HUES64 (cell line): ENCODE measurements around the gene INHBA.

ENCODE experiments used
- H3K27ac ChIP-seq: 2 replicates; pipeline ENCODE4 v1.7.0; 2013; ENCODE audit warnings: low read depth, low read length, inconsistent platforms
- H3K27me3 ChIP-seq: 2 replicates; pipeline ENCODE4 v1.6.1; 2013; ENCODE audit warnings: mild to moderate bottlenecking, low read length; ENCODE audit not compliant: insufficient read depth
- H3K36me3 ChIP-seq: 2 replicates; pipeline ENCODE4 v1.6.1; 2013; ENCODE audit warnings: mild to moderate bottlenecking, low read length; ENCODE audit not compliant: insufficient read depth
- H3K4me1 ChIP-seq: 2 replicates; pipeline ENCODE4 v1.6.1; 2013; ENCODE audit warnings: mild to moderate bottlenecking, low read length, moderate library complexity; ENCODE audit not compliant: insufficient read depth
- H3K4me3 ChIP-seq: 2 replicates; pipeline ENCODE4 v1.5.1; 2013; ENCODE audit warnings: mild to moderate bottlenecking, low read length, moderate library complexity
- H3K9ac ChIP-seq: 2 replicates; pipeline ENCODE4 v1.6.1; 2013; ENCODE audit warnings: mild to moderate bottlenecking, low read depth, low read length
- H3K9me3 ChIP-seq: 2 replicates; pipeline ENCODE4 v1.6.1; 2013; ENCODE audit warnings: low read depth, low read length; ENCODE audit not compliant: insufficient read depth
- WGBS: fragments of 150-250, 120-280 bp; methylation state at CpG from one replicate; pipeline ENCODE4 v1.1.7; 2013; ENCODE audit warnings: missing lambda C conversion rate; 5-methylcytosine and 5-hydroxymethylcytosine counted together

INHBA gene

DNA sequence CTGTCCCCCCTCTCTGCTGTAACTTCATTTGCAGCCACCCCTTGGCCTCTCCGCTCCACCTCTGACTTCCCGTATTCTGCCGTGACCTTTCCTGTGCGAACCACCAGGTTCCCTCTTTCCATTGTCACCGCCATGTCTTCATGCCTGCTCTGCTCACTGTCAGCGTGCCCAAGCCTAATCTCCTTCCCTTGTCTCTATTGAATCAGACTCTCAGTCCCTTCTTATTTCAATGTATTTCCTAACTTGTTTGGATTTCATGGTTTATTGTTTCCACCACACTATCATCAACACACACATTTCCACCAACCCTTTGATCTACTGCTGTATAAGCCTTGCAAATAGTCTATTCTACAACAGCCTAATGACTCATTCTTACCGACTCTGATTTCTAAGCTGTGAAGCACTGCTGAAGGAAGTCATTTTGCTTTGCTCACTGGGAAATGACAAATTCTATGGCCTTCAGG is 30.0 kb upstream of the INHBA start:
- WGBS: 82% methylated on average over 7 of the region's 7 CpGs
- H3K27me3 ChIP-seq: no peaks in the 10 kb centered on the region

DNA sequence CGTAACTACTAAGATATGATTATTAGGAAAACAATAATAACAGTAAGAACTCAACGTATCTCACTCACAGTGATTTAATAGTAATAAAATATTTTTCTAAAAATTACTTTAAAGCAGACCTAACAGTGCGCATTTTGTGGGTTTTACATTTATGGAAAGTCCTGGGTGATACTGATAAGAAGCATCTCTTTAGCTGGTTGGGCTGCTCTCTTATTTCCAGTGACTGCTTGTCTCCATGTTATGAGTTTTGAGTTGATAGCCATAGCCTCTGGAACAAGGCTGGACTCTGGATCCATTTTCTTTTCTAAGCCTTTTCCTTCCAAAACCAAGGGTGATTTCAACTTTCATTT is 29.5 kb upstream of the INHBA start:
- Histone ChIP-seq H3K9ac (no peak overlapping the region), H3K4me1 (peaks cover 9% of the 10 kb centered on the region; the same call in 1 of the 2 replicates), H3K9me3 (no peaks in the 10 kb centered on the region), H3K4me3 (no peak overlapping the region), H3K27me3 (no peaks in the 10 kb centered on the region), H3K36me3 (no peaks in the 10 kb centered on the region), H3K27ac (no peak overlapping the region)
- 100% methylated on average over 1 of the region's 3 CpGs for whole genome bisulfite sequencing

More for the DNA sequence above, 30.0 kb upstream of the INHBA start:
- no peak overlapping the region for H3K4me3 ChIP-seq
- H3K4me1 ChIP-seq: peaks cover 9% of the 10 kb centered on the region; the same call in 1 of the 2 replicates
- no peaks in the 10 kb centered on the region for H3K36me3 ChIP-seq
- no peaks in the 10 kb centered on the region for H3K9me3 ChIP-seq
- H3K9ac ChIP-seq: no peak overlapping the region
- no peak overlapping the region for H3K27ac ChIP-seq

GRCh38 chr7:41731493-41732435 is 28.9 kb upstream of the INHBA start:
- 90% methylated on average over 6 of the region's 7 CpGs for WGBS
- H3K9me3 ChIP-seq: no peaks in the 10 kb centered on the region
- no peak overlapping the region for H3K4me3 ChIP-seq
- no peaks in the 10 kb centered on the region for H3K36me3 ChIP-seq
- H3K9ac ChIP-seq: no peak overlapping the region
- peaks cover 9% of the 10 kb centered on the region; the same call in 1 of the 2 replicates for H3K4me1 ChIP-seq
- no peak overlapping the region for H3K27ac ChIP-seq
- no peaks in the 10 kb centered on the region for H3K27me3 ChIP-seq

DNA sequence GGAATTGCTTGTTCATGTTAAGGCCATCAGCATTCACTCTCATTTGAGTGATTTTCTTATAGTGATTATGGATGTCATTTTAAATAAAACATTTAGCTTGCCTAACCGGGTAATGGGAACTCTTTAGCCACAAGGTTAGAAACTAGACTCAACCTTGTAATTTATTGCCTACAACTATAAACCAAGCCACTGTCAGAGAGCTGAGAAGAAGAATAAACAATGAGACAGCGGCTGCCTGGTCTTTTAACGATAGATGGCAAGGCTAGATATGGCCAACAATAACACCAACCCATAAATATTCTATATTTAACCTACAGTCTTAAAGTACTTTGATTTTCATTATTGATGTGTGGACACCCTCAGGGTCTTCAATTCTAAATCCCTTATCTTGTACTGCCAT is 27.8 kb upstream of the INHBA start:
- no peak overlapping the region for H3K9ac ChIP-seq
- H3K27me3 ChIP-seq: no peaks in the 10 kb centered on the region
- WGBS: 93% methylated on average over 3 of the region's 3 CpGs
- no peak overlapping the region for H3K27ac ChIP-seq
- H3K4me3 ChIP-seq: no peak overlapping the region
- H3K4me1 ChIP-seq: peaks cover 9% of the 10 kb centered on the region; the same call in 1 of the 2 replicates
- no peaks in the 10 kb centered on the region for H3K9me3 ChIP-seq
- no peaks in the 10 kb centered on the region for H3K36me3 ChIP-seq

DNA sequence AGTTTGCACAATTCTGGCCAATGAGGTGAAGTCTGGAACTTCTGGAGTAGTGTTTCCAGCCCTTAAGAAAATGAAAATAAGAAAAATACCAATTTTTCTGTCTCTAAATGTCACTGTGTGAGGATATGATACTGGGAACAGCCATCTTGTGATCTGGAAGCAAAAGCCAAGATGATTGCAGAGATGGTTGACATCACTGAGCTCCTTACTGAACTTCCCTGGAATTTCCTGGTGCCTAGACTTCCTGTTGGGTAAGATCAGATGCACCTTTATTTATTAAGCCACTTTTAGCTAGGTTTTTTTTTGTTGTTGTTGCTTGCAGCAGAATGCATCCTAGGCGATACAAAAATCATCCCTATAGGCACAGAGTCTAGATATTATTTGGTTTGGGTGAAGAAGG is 27.3 kb upstream of the INHBA start:
- Histone ChIP-seq H3K27me3 (no peaks in the 10 kb centered on the region), H3K4me1 (peaks cover 9% of the 10 kb centered on the region; the same call in 1 of the 2 replicates), H3K9me3 (no peaks in the 10 kb centered on the region), H3K9ac (no peak overlapping the region), H3K27ac (no peak overlapping the region), H3K4me3 (no peak overlapping the region), H3K36me3 (no peaks in the 10 kb centered on the region)
- WGBS: 100% methylated on average over 1 of the region's 1 CpG

DNA sequence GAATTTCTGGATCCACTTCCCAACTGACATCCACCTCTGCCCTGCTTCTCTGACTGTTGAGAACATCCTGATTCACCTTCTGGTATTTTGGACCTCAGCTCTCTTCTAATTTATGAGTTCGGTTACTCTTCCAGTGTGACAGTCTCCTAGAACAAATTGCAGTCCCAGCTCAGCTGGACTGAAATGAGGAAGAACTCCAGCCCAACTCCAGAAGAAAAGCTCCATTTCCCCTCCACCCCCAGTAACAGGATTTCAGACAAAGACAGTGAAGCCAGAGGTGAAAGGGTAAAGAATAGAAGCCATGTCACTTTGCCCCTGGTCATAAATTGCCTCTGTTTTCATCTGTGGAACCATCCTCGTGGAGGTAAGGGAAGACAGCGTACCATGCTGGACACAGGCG is 26.2 kb upstream of the INHBA start:
- Histone ChIP-seq H3K9me3 (no peaks in the 10 kb centered on the region), H3K4me3 (no peak overlapping the region), H3K9ac (no peak overlapping the region), H3K4me1 (peaks cover 9% of the 10 kb centered on the region; the same call in 1 of the 2 replicates), H3K27me3 (no peaks in the 10 kb centered on the region), H3K36me3 (no peaks in the 10 kb centered on the region), H3K27ac (no peak overlapping the region)
- WGBS: 98% methylated on average over 4 of the region's 4 CpGs

GRCh38 chr7:41725013-41725412 is 22.1 kb upstream of the INHBA start:
- Histone ChIP-seq H3K4me3 (no peak overlapping the region), H3K4me1 (0 out of 2 replicates have a peak, but pooled peaks cover 4% of the 10 kb centered on the region), H3K36me3 (no peaks in the 10 kb centered on the region), H3K9ac (no peak overlapping the region), H3K27me3 (no peaks in the 10 kb centered on the region), H3K27ac (no peak overlapping the region), H3K9me3 (no peaks in the 10 kb centered on the region)
- WGBS: 92% methylated on average over 6 of the region's 6 CpGs

DNA sequence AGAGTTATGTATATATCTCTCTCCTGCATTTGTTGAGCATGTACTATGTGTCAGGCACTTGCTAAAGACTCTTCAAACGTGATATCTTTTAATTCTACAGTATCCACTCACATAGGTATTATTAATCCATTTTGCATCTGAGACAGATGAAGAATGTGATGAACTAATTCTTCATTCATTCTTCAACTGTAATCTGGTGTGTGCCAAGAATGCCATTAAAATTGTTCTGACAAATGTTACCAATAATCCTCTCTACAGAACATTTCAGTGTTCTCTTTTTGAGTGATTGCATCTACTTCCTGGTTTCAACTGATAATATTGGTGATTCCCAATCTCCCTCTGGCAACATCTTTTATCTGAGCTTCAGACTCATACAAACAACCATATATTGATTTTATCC is 18.0 kb upstream of the INHBA start:
- Histone ChIP-seq H3K27me3 (no peaks in the 10 kb centered on the region), H3K9me3 (no peaks in the 10 kb centered on the region), H3K27ac (no peak overlapping the region), H3K4me3 (no peak overlapping the region), H3K36me3 (no peaks in the 10 kb centered on the region), H3K9ac (no peak overlapping the region), H3K4me1 (0 out of 2 replicates have a peak, but pooled peaks cover 4% of the 10 kb centered on the region)
- WGBS: no CpG with 5 or more reads among the region's 1 CpG

DNA sequence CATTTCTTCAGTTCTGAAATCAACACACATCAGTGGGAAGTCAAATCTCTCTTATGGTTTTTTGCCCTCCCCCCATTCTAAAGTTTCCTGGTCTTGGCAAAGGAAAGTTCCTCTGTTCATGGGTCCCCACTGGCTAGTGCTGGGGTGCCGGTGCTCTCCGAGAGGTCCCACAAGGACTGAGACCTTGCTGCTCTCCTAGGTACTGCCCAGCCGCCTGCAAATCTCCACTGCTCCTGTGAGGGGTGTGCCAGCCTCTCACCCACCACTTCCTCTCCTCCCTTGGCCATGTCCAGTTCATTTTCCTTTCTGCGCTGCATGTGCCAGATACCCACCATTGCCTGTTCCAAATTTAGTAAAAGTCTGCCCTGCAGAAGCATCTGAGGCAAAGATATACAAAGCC is 17.2 kb upstream of the INHBA start:
- Histone ChIP-seq H3K9ac (no peak overlapping the region), H3K4me1 (0 out of 2 replicates have a peak, but pooled peaks cover 4% of the 10 kb centered on the region), H3K27ac (no peak overlapping the region), H3K27me3 (no peaks in the 10 kb centered on the region), H3K9me3 (no peaks in the 10 kb centered on the region), H3K4me3 (no peak overlapping the region), H3K36me3 (no peaks in the 10 kb centered on the region)
- 95% methylated on average over 4 of the region's 4 CpGs for WGBS

GRCh38 chr7:41716691-41717090 is 13.8 kb upstream of the INHBA start:
- no peak overlapping the region for H3K27ac ChIP-seq
- no peak overlapping the region for H3K9ac ChIP-seq
- 94% methylated on average over 11 of the region's 11 CpGs for WGBS
- no peaks in the 10 kb centered on the region for H3K9me3 ChIP-seq
- no peaks in the 10 kb centered on the region for H3K36me3 ChIP-seq
- H3K4me3 ChIP-seq: no peak overlapping the region
- H3K4me1 ChIP-seq: 0 out of 2 replicates have a peak, but pooled peaks cover under 1% of the 10 kb centered on the region
- no peaks in the 10 kb centered on the region for H3K27me3 ChIP-seq

DNA sequence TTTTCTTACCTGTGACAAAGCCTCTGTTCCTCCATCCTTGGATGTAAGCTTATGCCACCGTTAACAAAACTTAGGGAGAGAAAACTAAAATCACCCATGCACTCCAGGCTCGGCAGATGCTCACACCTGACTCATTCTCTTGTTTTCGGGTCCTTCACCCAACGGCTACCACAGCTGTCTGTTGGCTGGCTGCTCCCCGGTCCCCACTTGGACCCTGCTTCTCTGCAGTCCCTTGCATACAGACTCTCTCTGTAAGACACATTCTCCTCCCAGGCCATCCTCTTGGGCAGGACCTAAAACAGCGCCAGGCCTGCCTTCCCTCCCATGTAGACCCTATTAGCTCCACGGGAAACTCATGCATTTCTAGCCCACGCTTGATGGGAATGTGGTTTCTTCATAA is 12.1 kb upstream of the INHBA start:
- Histone ChIP-seq H3K27ac (no peak overlapping the region), H3K4me3 (no peak overlapping the region)

More for the DNA sequence above, 12.1 kb upstream of the INHBA start:
- Histone ChIP-seq H3K4me1 (no peaks in the 10 kb centered on the region), H3K9ac (no peak overlapping the region), H3K9me3 (no peaks in the 10 kb centered on the region), H3K27me3 (no peaks in the 10 kb centered on the region), H3K36me3 (no peaks in the 10 kb centered on the region)
- 88% methylated on average over 8 of the region's 8 CpGs for WGBS
